ES-I3 (cell line): ENCODE data around the gene BRD2.
A peak's percentile ranks its signal among the peaks of the same experiment; 100 is the strongest.

Experiments used
- H3K36me3 ChIP-seq: 2 replicates; pipeline ENCODE4 v1.6.1; 2013; ENCODE audit warnings: mild to moderate bottlenecking, low read length, control low read depth, moderate library complexity; ENCODE audit not compliant: insufficient read depth
- H3K4me1 ChIP-seq: 2 replicates; pipeline ENCODE4 v1.6.1; 2013; ENCODE audit warnings: mild to moderate bottlenecking, control low read depth, low read length; ENCODE audit not compliant: insufficient read depth
- H3K9ac ChIP-seq: 2 replicates; pipeline ENCODE4 v1.6.1; 2013; ENCODE audit warnings: low read depth, mild to moderate bottlenecking, low read length, moderate library complexity
- H3K9me3 ChIP-seq: 2 replicates; pipeline ENCODE4 v1.6.1; 2013; ENCODE audit warnings: mild to moderate bottlenecking, low read length, moderate library complexity; ENCODE audit not compliant: control insufficient read depth, insufficient read depth

The BRD2 gene

DNA sequence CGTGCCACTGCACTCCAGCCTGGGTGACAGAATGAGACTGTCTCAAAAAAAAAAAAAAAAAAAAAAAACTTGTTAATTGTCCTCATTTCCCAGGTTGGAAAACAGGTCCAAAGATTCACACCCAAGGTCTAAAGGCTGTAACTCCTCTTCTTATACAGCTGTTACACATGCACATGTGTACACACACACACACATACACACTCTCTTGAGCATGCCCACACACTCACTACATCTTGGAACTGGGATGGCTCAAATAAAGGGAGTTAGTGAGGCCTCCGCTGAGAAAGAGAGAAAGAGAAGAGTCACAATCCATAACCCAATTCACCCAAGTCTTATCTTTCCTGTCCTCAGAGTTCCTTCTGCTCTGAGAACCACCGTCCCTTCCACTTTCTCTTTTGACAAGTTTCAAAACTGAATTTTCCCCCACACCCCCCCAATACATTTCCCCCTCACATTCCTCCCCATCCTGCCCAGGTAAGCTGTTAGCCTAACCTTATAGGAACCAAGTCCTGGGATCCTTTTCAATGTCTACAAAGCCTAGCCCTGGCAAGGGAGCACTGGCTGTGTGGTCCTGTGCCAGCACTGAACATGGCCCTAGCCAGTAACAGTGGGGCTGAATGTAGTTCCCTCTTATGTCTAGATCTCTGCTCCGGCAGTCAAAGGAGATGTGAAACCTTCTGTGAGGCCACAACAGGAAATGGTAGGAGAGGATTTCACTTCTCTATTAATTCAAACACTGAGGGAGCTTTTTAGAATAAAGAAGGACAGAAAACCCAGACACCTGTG is 24.3 kb upstream of the BRD2 start:
- Histone ChIP-seq H3K4me1 (peaks cover 5% of the 10 kb centered on the region; the same call in 1 of the 2 replicates), H3K9ac (no peak overlapping the region), H3K9me3 (no peaks in the 10 kb centered on the region), H3K36me3 (no peaks in the 10 kb centered on the region)

DNA sequence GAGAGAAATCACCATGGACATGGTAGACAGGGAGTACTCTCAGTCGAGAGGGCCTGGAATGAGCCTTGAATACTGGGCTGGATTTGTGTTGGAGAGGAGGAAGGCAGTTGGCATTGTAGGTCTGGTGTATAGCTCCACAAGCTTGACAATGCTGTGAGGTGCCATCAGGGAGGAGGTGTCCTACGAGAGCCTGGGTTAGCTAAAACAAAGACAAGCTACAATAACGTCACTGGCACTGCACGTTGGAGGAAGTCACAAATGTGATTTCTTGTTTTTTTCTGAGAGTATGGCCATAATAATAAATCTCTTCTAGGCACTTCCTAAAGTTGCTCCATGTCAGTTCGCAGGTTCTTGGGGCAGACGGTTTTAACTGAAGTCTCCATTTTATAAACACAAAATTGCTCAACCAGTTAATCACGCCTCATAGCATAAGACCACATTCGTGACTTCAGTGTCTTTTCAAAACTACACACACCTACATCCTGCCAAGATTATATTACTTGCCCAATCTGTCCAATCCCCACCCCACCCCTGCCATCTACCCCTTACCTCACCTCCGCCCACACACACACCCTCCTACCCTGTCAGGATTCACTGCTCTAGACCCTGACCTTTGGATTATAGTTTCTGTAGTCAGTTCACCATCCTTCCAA is 23.2 kb upstream of the BRD2 start:
- Histone ChIP-seq H3K9me3 (no peaks in the 10 kb centered on the region), H3K36me3 (no peaks in the 10 kb centered on the region), H3K4me1 (peaks cover 5% of the 10 kb centered on the region; the same call in 1 of the 2 replicates), H3K9ac (no peak overlapping the region)

DNA sequence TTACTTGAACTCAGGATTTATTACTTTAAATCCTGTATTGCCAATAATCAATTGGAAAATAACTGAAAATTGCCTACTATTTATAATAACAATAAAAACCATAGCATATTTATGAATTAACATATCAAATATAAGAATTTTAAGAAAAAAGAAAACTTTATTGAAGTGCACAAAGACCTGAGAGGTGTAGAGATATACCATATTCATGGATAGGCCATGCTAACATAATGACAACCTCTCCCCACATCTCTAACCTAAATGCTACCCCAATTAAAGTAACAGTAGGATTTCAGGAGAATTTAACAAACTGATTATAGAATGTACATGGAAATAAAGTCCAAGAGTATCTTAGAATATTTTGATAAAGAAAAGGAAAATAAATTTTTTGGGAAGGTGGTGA is 22.4 kb upstream of the BRD2 start:
- Histone ChIP-seq H3K9me3 (no peaks in the 10 kb centered on the region), H3K36me3 (no peaks in the 10 kb centered on the region), H3K4me1 (peaks cover 5% of the 10 kb centered on the region; the same call in 1 of the 2 replicates), H3K9ac (no peak overlapping the region)

DNA sequence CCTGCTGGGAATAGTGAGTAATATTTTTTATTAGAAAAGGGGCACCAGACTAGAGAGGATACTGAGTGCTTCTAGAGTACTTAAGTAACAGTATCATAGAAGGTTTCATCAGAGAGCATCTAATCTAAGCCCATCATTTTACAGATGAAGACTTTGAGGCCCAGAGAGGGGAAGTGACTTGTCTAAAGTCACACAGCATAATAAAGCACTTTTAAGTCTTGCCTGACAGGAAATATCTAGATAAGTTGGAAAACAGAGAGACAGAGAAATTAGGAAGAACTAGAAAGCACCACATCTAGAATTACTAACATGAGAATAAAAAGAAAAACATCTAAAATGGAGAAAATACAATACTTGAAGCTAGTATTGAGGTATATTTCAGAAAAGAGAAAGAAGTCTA is 21.5 kb upstream of the BRD2 start:
- no peaks in the 10 kb centered on the region for H3K9me3 ChIP-seq
- peaks cover 5% of the 10 kb centered on the region; the same call in 1 of the 2 replicates for H3K4me1 ChIP-seq
- H3K9ac ChIP-seq: no peak overlapping the region
- H3K36me3 ChIP-seq: no peaks in the 10 kb centered on the region

DNA sequence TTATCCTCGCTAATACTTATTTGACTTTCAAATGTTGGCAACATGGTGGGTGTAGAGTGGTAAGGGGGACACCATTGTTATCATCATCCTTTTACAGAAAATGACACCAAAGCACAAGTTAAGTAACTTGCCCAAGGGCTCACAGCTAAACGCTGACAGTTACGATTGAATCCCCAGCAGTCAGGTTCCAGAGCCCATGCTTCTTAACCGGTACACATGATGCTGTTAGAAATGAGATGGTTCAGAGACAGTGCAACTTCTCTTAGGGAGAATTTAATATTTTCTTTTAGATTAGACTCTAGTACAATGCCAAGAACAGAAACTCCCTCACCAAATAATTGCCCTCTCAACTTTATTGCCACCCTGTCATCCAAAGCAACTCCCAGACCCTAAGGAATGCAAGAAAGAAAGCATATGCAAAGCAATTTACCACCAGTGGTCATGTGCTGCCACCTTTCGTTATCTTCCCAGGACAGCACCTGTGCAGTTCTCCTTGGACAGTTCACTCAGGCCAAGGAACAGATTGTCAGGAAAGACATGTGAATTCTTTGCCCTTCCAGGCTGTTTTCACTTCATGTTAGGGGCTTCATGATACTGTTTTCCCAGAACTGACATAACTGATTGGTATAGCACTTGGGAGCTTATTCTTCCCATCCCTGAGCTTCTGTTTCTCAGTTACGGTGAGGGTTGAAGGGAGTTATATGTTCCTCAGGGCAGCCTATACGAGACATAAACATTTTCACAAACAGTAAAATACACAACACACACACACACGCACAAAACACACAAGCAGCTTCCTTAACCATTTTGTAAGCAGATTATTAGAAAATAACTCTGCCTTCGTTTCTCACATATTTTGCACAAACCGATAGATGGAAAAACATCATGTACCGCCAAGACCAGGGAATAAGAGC is 20.6 kb upstream of the BRD2 start:
- H3K9me3 ChIP-seq: no peaks in the 10 kb centered on the region
- no peaks in the 10 kb centered on the region for H3K36me3 ChIP-seq
- H3K4me1 ChIP-seq: peaks cover 5% of the 10 kb centered on the region; the same call in 1 of the 2 replicates
- H3K9ac ChIP-seq: no peak overlapping the region

DNA sequence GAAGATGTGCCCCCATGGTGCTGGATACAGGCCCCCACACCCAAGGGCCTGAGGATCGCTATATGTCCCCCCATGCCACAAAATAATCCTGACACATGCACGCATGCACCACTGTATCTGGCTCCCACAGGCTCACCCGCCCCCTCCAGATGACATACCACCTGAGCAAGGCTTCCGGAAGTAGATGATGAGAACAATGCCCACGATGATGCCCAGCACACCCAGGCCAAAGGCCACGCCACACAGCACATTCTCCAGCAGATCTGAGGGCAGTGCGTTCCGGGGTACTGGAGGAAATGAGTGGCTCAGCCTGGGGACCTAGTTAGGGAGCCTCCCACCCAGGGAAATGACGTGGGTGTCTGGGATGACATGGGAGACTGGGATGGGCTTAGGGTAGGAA is 19.3 kb upstream of the BRD2 start:
- Histone ChIP-seq H3K4me1 (peaks cover 5% of the 10 kb centered on the region; the same call in 1 of the 2 replicates), H3K36me3 (no peaks in the 10 kb centered on the region), H3K9me3 (no peaks in the 10 kb centered on the region), H3K9ac (no peak overlapping the region)

DNA sequence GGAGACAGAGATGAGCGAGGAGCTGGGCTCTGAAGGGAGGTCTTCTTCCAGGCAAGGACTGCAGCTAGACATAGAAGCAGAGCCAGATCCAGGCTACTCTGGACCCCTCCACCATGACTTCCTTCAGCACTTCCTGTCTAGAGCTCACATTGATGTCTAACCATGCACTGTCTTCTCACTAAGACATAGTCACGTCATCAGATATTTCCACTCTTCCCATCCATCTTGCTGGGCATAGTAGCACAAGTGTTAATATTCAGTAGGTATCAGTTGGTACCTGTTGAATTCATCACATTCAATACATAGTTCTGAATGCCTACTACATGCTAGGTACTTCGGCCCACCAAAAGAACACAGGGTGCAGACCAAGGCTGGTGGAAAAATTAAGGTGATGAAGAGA is 18.4 kb upstream of the BRD2 start:
- no peaks in the 10 kb centered on the region for H3K9me3 ChIP-seq
- no peaks in the 10 kb centered on the region for H3K36me3 ChIP-seq
- H3K9ac ChIP-seq: no peak overlapping the region
- peaks cover 5% of the 10 kb centered on the region; the same call in 1 of the 2 replicates for H3K4me1 ChIP-seq

DNA sequence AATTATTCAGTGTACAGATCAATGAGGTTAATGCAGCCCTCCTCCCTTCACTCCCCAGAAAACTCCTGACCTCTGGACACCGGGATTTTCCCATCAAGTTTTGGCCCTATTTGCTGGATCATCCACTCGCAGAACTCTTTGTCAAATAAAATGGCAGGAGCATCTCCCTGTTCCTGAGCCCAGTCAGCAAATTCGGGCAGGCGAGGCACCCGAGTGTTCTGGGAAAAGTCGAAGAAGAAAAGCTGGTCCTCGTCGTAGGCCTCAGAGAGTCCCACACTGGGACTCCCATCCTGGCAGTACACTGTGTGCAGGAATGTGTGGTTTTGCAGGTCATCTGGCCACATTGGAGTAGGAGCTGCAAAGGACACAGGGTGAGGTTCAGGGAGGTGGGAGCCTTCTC is 17.9 kb upstream of the BRD2 start:
- no peaks in the 10 kb centered on the region for H3K36me3 ChIP-seq
- no peak overlapping the region for H3K9ac ChIP-seq
- peaks cover 5% of the 10 kb centered on the region; the same call in 1 of the 2 replicates for H3K4me1 ChIP-seq
- H3K9me3 ChIP-seq: no peaks in the 10 kb centered on the region

DNA sequence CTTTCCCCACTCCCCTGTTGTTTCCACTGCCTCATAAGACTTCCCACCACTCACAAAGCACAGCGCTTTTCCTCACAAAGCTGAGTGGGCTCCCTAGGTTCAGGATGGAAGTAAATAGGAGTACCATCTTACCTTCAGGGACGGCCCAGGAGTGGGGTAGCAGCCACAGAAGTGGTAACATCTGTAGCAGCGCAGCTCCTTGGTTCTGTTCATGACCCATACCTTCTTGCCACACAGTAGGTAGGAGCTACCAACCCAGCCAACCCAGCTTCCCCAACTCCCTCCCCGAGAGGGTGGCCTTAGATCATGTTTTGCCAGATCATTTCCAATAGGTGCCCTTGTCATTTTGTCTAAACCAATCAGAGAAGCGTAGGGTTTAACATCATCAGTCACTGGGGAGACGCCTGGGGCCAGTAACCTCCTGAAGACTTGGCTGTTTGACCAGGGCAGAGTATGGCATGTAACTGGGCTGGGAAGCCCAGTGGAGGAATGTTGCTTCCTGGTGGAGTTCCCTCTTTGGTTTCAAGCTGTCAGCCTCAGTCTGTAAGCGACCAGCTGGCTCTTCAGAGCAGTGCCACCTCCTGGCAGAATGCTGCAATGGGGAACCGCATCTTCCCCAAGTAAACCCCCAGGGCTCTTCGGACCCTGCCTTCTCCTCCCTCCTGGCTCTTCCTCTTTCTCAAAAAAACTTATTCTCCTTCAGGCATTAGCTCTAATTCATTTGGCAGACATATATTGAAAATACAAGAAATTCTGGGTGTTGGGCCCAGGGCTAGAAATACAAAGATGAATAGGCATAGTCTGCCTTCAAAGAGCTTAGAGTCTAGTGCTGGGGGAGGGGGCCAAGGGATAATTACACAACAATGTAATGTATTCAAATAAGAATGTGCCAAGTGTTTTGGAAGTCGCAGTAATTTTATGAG is 15.3 kb upstream of the BRD2 start, which contains the start of gene HLA-DMA:
TSS of gene HLA-DMA (minus strand) at position 281 of the 923 bp plus-strand sequence. CDS start at position 220, 61 bp downstream.
- Histone ChIP-seq H3K4me1 (no peaks in the 10 kb centered on the region), H3K9ac (peak within 1 kb of the TSS; percentile 2; the same call in 1 of the 2 replicates), H3K9me3 (no peaks in the 10 kb centered on the region), H3K36me3 (no peaks in the 10 kb centered on the region)

DNA sequence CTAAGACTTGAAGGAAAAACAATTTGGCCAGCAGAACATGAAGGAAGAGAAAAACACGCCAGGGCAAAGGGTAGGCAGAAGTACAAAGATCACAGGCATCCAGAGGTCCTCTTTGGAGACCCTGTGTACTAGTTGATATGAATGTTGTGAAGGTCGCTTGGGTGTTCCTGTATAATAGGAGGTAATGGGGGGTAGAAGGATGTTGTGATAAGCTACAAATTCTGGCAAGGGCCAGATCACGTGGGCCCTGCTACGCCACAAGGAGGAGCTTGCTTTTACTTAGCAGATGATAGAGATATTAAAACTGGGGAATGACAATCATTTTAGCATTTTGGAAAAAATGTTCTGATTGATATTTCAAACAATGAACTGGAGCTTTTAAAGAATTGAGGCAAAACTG is 14.6 kb upstream of the BRD2 start:
- Histone ChIP-seq H3K9me3 (no peaks in the 10 kb centered on the region), H3K4me1 (no peaks in the 10 kb centered on the region), H3K36me3 (no peaks in the 10 kb centered on the region), H3K9ac (no peak overlapping the region)

DNA sequence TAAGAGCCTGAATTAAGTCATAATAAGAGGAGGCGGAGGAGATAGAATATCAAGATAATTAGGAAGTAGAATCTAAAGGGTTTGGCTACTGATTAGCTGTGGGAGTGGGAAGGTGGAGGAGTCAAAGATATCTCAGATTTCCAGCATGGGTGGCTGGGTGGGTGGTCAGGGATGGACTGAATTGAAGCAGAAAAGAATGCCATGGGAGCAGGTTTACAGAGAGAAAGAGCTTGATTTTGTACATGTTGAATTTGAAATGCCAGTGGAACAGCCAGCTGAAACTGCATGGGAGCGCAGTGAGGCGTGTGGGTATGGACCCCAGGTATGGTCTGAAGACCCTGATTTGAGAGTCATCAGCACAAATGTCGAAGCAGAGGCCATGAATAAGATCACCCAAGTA is 14.1 kb upstream of the BRD2 start:
- no peaks in the 10 kb centered on the region for H3K36me3 ChIP-seq
- no peaks in the 10 kb centered on the region for H3K4me1 ChIP-seq
- no peak overlapping the region for H3K9ac ChIP-seq
- no peaks in the 10 kb centered on the region for H3K9me3 ChIP-seq

DNA sequence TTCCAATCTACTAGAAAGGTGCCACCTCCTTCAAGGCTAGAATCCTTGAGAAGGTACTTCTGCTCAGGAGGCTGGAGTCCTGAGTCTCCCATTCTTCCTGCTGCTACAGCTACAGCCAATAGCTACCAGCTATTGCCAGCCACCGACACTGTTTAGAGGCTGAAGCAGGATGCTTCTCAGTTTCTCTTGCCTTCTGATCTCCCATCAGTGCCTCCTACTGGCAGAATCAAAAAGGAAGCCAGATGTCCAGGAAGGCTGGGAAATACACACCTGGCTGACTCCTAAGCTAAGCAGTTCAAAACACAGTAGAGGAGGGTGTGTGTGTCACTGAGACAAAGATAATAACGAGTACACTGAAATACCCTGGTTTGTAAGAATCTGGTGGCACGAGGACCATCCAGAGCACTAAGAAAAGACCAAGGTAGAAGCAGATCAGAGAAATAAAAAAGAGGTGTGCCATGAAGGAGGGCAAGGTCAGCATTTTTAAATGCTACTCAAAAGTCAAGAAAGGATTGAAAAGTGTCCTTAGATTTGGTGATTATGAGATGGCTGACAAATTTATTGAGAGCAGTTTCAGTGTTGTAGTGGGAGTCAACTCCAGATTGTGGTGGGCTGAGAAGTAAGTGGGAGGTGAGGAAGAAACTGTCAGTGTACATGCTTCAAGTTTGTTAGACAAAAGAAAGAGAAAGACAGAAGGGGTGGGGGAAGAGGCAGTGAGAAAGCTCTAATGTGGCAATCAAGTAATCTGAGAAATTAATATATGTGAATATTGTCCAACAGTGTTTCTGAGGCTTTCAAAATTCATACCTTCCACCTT is 13.2 kb upstream of the BRD2 start:
- no peaks in the 10 kb centered on the region for H3K9me3 ChIP-seq
- no peaks in the 10 kb centered on the region for H3K36me3 ChIP-seq
- H3K4me1 ChIP-seq: no peaks in the 10 kb centered on the region
- no peak overlapping the region for H3K9ac ChIP-seq

DNA sequence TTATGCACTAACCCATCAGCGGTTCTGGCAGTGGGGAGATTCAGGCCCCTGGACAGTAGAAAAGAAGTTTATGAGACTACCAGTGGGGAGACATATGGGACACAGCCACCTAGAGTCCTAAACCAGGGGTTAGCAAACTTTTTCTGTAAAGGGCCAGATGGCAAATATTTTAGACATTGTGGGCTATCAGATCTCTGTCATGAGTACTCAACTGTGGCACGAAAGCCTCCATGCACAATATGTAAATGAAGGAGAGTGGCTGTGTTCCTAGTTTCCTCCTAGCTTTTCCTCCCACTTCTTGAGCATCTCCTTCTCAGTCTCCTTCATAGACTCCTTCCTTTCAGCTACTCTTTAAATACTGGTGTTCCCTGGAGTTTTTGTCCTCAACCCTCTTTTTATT is 12.2 kb upstream of the BRD2 start:
- Histone ChIP-seq H3K4me1 (no peaks in the 10 kb centered on the region), H3K9ac (no peak overlapping the region), H3K36me3 (no peaks in the 10 kb centered on the region), H3K9me3 (no peaks in the 10 kb centered on the region)
